ENCODE data around the gene CPED1. TPM values are rescaled to one million over a fixed set of nuclear protein-coding genes. Genes with fewer than 3 reads are reported as not detected.

Gene CPED1
- total RNA-seq, 4 donors from 2014 or later: 1.9 to 4.4 (median 3.7) TPM

DNA sequence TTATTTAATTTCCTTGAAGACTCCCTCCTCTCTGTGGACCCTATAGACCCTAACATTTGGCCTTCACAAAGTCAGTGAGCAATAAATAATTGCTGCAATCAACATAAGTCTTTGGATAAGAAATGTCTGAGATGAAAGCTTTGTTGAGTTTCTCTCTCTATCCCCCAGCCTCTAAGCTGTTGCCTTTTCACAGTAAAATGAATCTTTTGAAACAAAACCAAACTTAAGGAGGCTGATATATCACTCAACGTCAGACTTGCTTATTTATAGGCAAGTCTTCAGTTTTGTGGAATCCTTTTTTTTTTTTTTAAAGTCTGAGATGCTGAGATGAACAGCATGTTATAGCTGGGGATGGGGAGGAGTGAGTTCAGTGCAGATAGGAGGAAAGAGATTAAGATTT lies 10.0 kb downstream of the CPED1 start:
- DNase-seq (ENCODE audit: low spot score in 2 of 2): no peak
- no peak for TF ChIP-seq POLR2A (IDR thresholded peaks at IDR 0.05)
- TF ChIP-seq, protein P1, sequence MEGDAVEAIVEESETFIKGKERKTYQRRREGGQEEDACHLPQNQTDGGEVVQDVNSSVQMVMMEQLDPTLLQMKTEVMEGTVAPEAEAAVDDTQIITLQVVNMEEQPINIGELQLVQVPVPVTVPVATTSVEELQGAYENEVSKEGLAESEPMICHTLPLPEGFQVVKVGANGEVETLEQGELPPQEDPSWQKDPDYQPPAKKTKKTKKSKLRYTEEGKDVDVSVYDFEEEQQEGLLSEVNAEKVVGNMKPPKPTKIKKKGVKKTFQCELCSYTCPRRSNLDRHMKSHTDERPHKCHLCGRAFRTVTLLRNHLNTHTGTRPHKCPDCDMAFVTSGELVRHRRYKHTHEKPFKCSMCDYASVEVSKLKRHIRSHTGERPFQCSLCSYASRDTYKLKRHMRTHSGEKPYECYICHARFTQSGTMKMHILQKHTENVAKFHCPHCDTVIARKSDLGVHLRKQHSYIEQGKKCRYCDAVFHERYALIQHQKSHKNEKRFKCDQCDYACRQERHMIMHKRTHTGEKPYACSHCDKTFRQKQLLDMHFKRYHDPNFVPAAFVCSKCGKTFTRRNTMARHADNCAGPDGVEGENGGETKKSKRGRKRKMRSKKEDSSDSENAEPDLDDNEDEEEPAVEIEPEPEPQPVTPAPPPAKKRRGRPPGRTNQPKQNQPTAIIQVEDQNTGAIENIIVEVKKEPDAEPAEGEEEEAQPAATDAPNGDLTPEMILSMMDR (IDR thresholded peaks at IDR 0.05): no peak
- 32 to 33% methylated on average over 1 of the region's 1 CpG for WGBS, 2 donors
- H3K4me3 ChIP-seq (ENCODE audit: low read depth, poor library complexity, severe bottlenecking): no peak overlapping the region
- intact Hi-C loops (cut with DNase I; ENCODE audit: low total_unique reads): no loop called here

DNA sequence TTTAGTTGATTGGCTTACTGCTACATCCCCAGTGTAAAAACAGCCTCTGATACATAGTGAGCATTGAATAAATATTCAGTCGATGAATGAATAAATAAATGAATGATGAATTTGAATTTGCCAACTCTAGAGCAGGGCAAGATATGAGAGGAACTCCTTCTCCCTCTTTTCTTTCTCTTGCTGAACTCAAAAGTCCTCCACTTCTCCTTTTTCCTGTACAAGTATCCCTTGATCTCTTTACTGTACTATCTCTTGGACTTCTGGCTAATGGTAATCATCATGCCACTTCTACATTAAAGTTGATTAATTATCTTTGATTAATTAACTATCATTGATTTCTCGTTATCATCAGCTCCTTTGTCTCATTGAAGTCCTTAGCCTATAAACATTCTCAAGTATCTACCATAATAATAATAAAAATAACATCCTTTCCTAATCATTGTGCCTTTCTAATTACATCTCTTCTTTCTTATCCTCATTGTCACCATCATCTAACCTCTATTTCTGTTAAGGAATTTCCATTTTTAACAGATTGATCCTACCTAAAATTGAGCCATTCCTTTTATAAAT lies 10.6 kb downstream of the CPED1 start:
- intact Hi-C loops (cut with DNase I; ENCODE audit: low total_unique reads): no loop called here
- TF ChIP-seq POLR2A (IDR thresholded peaks at IDR 0.05): no peak
- TF ChIP-seq, protein P1 (IDR thresholded peaks at IDR 0.05): no peak
- 88 to 89% methylated on average over 2 of the region's 2 CpGs for WGBS, 2 donors
- no peak for DNase-seq (ENCODE audit: low spot score in 2 of 2)
- H3K4me3 ChIP-seq (ENCODE audit: low read depth, poor library complexity, severe bottlenecking): no peak overlapping the region

- no peak overlapping the region for H3K4me3 ChIP-seq (ENCODE audit: low read depth, poor library complexity, severe bottlenecking)
- no peak for DNase-seq (ENCODE audit: low spot score in 2 of 2)
- no peak for TF ChIP-seq POLR2A (IDR thresholded peaks at IDR 0.05)
- TF ChIP-seq, protein P1 (IDR thresholded peaks at IDR 0.05): no peak
- 59 to 67% methylated on average over 9 of the region's 9 CpGs for WGBS, 2 donors
- intact Hi-C loops (cut with DNase I; ENCODE audit: low total_unique reads): no loop called here
These were observed 11.8 kb downstream of the CPED1 start for GRCh38 chr7:121000081-121000983.

DNA sequence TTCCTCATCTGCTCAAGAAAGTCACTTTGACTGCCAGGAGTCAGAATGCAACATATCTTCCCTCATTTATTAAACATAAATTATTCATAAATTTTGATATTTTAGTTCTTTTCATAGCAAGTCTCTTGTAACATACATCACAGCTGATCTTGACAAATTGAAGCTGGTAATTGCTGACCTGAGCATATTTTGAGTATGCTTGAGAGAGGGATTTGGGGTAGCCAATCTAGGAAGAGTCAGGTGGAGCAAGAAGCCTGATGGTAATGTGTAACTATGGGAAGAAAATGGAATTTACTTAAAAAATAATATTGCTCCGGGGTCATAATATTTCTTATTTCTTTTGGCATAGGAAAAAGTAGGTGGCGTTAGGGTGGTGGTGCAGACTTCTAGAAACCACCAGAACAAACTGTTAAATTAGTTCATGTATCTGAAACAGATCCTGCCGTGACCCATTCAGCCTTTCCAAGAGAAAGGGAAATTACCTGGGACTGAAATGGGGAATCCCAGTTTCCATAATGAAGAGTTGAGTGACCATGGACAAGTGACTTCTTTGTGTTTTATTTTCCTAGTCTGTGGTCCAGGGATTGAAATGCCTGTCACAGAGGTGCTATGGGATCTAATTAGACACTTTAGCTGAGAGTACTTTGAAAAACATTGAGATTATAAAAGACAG lies 12.9 kb downstream of the CPED1 start:
- intact Hi-C loops (cut with DNase I; ENCODE audit: low total_unique reads): no loop called here
- no peak for DNase-seq (ENCODE audit: low spot score in 2 of 2)
- WGBS, 2 donors: 58 to 74% methylated on average over 3 of the region's 3 CpGs

DNA sequence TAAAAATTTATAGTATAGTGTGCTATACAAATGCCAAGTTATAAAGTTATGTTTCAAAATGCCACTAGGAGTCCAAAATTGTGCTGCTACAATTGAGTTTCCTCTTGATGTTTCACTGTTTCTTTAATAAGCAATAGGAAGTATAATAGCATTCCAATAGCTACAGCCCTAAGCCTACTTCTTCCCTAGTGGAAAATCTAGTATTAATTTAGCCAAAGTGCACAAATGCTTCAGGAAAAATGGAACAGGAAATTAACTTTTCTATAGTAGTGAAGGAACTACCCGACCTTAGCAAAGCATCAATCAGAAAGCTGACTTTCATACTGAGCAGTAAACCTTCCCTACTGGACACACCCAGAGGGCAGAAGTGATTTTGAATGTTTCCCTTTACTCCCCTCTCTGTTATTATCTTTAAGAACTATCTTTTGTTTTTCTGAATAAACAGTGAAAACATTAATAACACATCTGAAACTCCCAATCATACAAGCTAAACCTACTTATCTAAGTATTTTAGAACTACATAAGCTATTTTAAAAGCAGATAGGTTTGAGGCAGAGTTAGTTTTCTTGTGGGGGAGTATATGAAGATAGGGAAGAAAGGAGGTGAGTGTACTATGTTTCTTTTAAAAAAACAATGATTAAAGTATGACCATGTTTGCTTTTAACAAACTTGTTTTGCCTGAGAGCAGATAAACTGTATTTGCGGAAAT lies 13.7 kb downstream of the CPED1 start:
- intact Hi-C loops (cut with DNase I; ENCODE audit: low total_unique reads): no loop called here
- TF ChIP-seq POLR2A (IDR thresholded peaks at IDR 0.05): no peak
- TF ChIP-seq, protein P1 (IDR thresholded peaks at IDR 0.05): no peak
- DNase-seq (ENCODE audit: low spot score in 2 of 2): no peak
- H3K4me3 ChIP-seq (ENCODE audit: low read depth, poor library complexity, severe bottlenecking): no peak overlapping the region
- WGBS, 2 donors: 50 to 63% methylated on average over 2 of the region's 2 CpGs

More for the DNA sequence above, 12.9 kb downstream of the CPED1 start:
- no peak for TF ChIP-seq POLR2A (IDR thresholded peaks at IDR 0.05)
- TF ChIP-seq, protein P1 (IDR thresholded peaks at IDR 0.05): no peak
- no peak overlapping the region for H3K4me3 ChIP-seq (ENCODE audit: low read depth, poor library complexity, severe bottlenecking)
